ENCODE data around the gene MPC1. TPM values are rescaled to one million over a fixed set of nuclear protein-coding genes. Genes with fewer than 3 reads are reported as not detected.

Gene MPC1
- total and polyA plus RNA-seq, 3 experiments from 2014 or later: 36.3 to 62.1 (median 39.3) TPM

DNA sequence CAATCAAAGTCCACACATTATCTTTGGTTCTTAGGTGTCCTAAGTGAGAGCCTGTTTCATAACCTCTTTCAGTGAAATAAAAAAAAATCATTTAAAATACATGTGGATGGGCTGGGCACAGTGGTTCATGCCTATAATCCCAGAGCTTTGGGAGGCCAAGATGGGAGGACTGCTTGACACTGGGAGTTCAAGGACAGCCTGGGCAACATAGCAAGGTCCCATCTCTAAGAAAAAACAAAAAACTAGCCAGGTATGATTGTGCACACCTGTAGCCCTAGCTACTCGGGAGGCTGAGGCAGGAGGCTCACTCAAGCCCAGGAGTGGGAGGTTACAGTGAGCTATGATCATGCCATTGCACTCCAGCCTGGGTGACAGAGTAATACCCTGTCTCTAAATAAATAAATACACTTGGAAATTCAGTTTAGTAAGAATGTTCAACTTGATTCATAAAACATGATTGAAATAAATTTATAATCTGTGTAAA is 3.6 kb downstream of the MPC1 start:
- no peak overlapping the region for H3K4me3 Mint-ChIP-seq
- H3K4me1 ChIP-seq (ENCODE audit: insufficient read depth, low read length): peaks cover 6% of the 10 kb centered on the region
- H3K27ac ChIP-seq (ENCODE audit: low read depth, low read length): no peak overlapping the region
- no peaks in the 10 kb centered on the region for H3K27me3 ChIP-seq (ENCODE audit: insufficient read depth, low read length, poor library complexity, severe bottlenecking)
- POLR2A ChIA-PET: no interaction called here
- H3K9me3 Mint-ChIP-seq: no peaks in the 10 kb centered on the region
- peaks cover 0 to 3% of the 10 kb centered on the region in 2 donors for H3K27me3 Mint-ChIP-seq
- peaks cover 12 to 19% (median 16%) of the 10 kb centered on the region in 3 donors for H3K4me1 Mint-ChIP-seq
- CTCF ChIA-PET: interaction anchor here (1.1 to 4.0 kb wide), 5 partner anchors 20 to 103 kb away, joined by 3 to 24 read pairs (median 4); partner anchors contain the start of gene SFT2D1
- no peak for DNase-seq
- H3K36me3 Mint-ChIP-seq: peaks cover 0 to 12% (median 1%) of the 10 kb centered on the region in 3 donors
- no peaks in the 10 kb centered on the region for H3K9me3 ChIP-seq (ENCODE audit: low read length)
- no peak overlapping the region for H3K4me3 ChIP-seq (ENCODE audit: low read length)
- no peak overlapping the region for H3K27ac Mint-ChIP-seq
- H3K36me3 ChIP-seq (ENCODE audit: insufficient read depth, low read length): no peaks in the 10 kb centered on the region

DNA sequence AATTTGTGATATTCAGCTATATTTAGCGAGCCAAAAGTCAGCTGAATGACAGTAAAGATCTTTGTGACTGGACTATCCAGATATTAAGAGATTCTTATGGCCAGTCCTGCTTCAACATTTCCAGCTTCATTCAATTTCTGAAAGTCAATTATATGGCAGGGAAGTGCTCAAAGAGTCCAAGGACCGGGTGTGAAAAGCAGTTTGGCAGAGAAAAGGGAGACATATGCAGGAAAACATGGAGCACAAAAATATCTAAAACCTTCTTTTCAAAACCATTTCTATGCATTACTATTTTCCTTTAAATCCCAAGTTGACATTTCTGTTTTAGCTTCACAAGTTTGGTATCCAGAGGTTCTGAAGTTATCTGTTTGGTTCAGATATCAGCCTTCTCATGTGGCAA is 5.0 kb downstream of the MPC1 start:
- H3K36me3 Mint-ChIP-seq: peaks cover 0 to 9% (median 1%) of the 10 kb centered on the region in 3 donors
- Histone ChIP-seq H3K4me1 (ENCODE audit: insufficient read depth, low read length) (peaks cover 6% of the 10 kb centered on the region), H3K27me3 (ENCODE audit: insufficient read depth, low read length, poor library complexity, severe bottlenecking) (no peaks in the 10 kb centered on the region), H3K4me3 (ENCODE audit: low read length) (no peak overlapping the region), H3K36me3 (ENCODE audit: insufficient read depth, low read length) (no peaks in the 10 kb centered on the region), H3K9me3 (ENCODE audit: low read length) (no peaks in the 10 kb centered on the region), H3K27ac (ENCODE audit: low read depth, low read length) (no peak overlapping the region)
- peaks cover 0 to 3% of the 10 kb centered on the region in 2 donors for H3K27me3 Mint-ChIP-seq
- no peak overlapping the region for H3K4me3 Mint-ChIP-seq
- ChIA-PET CTCF (interaction anchor here (1.0 to 1.6 kb wide), 3 partner anchors 23 to 101 kb away, joined by 3 to 8 read pairs (median 4); no protein-coding TSS in a partner anchor), POLR2A (no interaction called here)
- no peak for DNase-seq
- no peaks in the 10 kb centered on the region for H3K9me3 Mint-ChIP-seq
- peak overlapping the region in 1 of 8 donors; percentile 10 for H3K27ac Mint-ChIP-seq
- H3K4me1 Mint-ChIP-seq: peaks cover 8 to 14% (median 11%) of the 10 kb centered on the region in 3 donors

DNA sequence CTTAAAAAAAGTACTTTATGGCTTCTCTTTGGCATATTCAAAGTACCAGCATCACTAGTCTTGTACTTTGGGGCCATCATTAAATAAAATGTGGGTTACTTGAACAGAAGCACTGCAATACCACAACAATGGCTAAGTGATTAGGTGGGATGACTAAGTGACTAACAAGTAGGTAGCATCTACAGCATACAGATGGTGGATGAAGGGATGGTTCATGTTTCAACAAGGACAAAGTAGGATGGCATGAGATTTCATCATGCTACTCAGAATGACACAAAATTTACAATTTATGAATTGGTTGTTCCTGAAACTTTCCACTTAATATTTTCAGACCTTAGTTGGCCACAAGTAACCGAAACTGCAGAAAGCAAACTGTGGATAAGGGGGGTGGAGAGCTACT is 7.7 kb downstream of the MPC1 start:
- Mint-ChIP-seq H3K9me3 (no peaks in the 10 kb centered on the region), H3K36me3 (peaks cover 0 to 2% (median 1%) of the 10 kb centered on the region in 3 donors), H3K27me3 (no peaks in the 10 kb centered on the region), H3K4me3 (no peak overlapping the region), H3K27ac (no peak overlapping the region), H3K4me1 (peaks cover 0 to 5% (median 0%) of the 10 kb centered on the region in 3 donors)
- CTCF ChIA-PET: no interaction called here
- no peak for DNase-seq
- Histone ChIP-seq H3K9me3 (ENCODE audit: low read length) (no peaks in the 10 kb centered on the region), H3K4me1 (ENCODE audit: insufficient read depth, low read length) (no peaks in the 10 kb centered on the region), H3K27me3 (ENCODE audit: insufficient read depth, low read length, poor library complexity, severe bottlenecking) (no peaks in the 10 kb centered on the region), H3K27ac (ENCODE audit: low read depth, low read length) (no peak overlapping the region), H3K4me3 (ENCODE audit: low read length) (no peak overlapping the region), H3K36me3 (ENCODE audit: insufficient read depth, low read length) (no peaks in the 10 kb centered on the region)
- POLR2A ChIA-PET: no interaction called here

DNA sequence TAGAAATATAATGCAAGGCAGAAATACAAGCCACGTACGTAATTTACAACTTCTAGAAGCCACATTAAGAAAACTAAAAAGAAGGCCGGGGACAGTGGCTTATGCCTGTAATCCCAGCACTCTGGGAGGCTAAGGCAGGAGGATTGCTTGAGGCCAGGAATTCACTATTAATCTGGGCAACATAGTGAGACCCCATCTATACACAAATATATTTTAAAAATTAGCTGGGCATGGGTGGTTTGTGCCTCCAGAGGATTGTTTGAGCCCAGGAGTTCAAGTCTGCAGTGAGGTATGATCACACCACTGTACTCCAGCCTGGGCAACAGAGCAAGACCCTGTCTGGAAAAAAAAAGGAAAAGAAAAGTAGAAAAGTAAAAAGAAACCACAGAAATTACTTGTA is 12.3 kb downstream of the MPC1 start:
- no peak overlapping the region for H3K4me3 Mint-ChIP-seq

DNA sequence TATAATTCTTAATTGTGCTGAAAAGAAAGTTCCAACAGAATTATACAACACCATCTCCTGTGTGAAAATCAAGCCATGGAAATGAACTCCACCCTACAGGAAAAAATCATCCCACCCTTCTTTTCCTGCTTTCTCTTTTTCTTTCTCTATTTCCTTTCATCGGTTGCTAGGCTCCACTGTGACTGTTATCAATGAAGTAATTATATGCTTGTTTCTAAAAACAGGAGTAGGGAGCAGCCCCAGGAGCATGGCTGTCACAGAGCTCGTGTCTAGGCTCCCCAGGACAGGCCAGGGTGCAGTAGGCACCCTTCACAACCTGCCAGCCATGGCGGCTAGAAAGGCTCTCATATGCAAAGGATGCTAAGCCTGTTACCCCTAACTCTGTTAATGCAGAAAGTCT is 13.0 kb downstream of the MPC1 start:
- H3K27ac ChIP-seq (ENCODE audit: low read depth, low read length): no peak overlapping the region
- Mint-ChIP-seq H3K4me1 (no peaks in the 10 kb centered on the region), H3K27me3 (no peaks in the 10 kb centered on the region), H3K36me3 (peaks cover 0 to 32% (median 16%) of the 10 kb centered on the region in 3 donors), H3K27ac (no peak overlapping the region), H3K9me3 (no peaks in the 10 kb centered on the region), H3K4me3 (no peak overlapping the region)
- H3K27me3 ChIP-seq (ENCODE audit: insufficient read depth, low read length, poor library complexity, severe bottlenecking): no peaks in the 10 kb centered on the region
- no peaks in the 10 kb centered on the region for H3K4me1 ChIP-seq (ENCODE audit: insufficient read depth, low read length)
- H3K9me3 ChIP-seq (ENCODE audit: low read length): no peaks in the 10 kb centered on the region
- no peak overlapping the region for H3K4me3 ChIP-seq (ENCODE audit: low read length)
- POLR2A ChIA-PET: no interaction called here
- CTCF ChIA-PET: interaction anchor here (1.0 kb wide), 1 partner anchor 31 kb away, joined by 3 read pairs; no protein-coding TSS in a partner anchor
- H3K36me3 ChIP-seq (ENCODE audit: insufficient read depth, low read length): peaks cover 1% of the 10 kb centered on the region
- DNase-seq: no peak

More for the DNA sequence above, 12.3 kb downstream of the MPC1 start:
- no peak overlapping the region for H3K4me3 ChIP-seq (ENCODE audit: low read length)
- no peaks in the 10 kb centered on the region for H3K9me3 ChIP-seq (ENCODE audit: low read length)
- no peak for DNase-seq
- H3K4me1 ChIP-seq (ENCODE audit: insufficient read depth, low read length): no peaks in the 10 kb centered on the region
- Mint-ChIP-seq H3K9me3 (no peaks in the 10 kb centered on the region), H3K27me3 (no peaks in the 10 kb centered on the region), H3K36me3 (peaks cover 0 to 26% (median 15%) of the 10 kb centered on the region in 3 donors), H3K27ac (no peak overlapping the region), H3K4me1 (no peaks in the 10 kb centered on the region)
- H3K36me3 ChIP-seq (ENCODE audit: insufficient read depth, low read length): no peaks in the 10 kb centered on the region
- ChIA-PET CTCF (no interaction called here), POLR2A (no interaction called here)
- H3K27ac ChIP-seq (ENCODE audit: low read depth, low read length): no peak overlapping the region
- H3K27me3 ChIP-seq (ENCODE audit: insufficient read depth, low read length, poor library complexity, severe bottlenecking): no peaks in the 10 kb centered on the region

DNA sequence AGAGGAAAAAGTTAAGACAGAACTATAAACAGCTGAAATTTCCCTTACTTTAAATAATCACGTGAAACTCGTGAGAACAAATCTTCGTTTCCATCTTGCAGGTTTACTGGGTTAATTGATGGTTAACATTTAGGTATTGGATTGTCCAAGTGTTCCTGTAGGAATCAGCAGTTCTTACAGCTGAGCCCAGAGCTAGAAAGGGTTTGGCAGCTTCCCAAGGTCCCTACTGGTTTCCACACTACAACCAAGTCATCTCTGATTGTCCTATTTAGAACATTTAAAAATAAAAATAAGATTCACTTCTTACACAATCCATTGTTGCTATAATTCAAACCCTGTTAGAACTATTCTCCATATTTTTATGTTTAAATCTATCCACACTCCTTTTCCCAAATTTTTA is 15.8 kb downstream of the MPC1 start:
- DNase-seq: no peak
- no peaks in the 10 kb centered on the region for H3K27me3 Mint-ChIP-seq
- ChIA-PET POLR2A (no interaction called here), CTCF (interaction anchor here (1.3 kb wide), 1 partner anchor 15 kb away, joined by 4 read pairs; no protein-coding TSS in a partner anchor)
- no peaks in the 10 kb centered on the region for H3K27me3 ChIP-seq (ENCODE audit: insufficient read depth, low read length, poor library complexity, severe bottlenecking)
- H3K4me1 ChIP-seq (ENCODE audit: insufficient read depth, low read length): no peaks in the 10 kb centered on the region
- no peak overlapping the region for H3K4me3 ChIP-seq (ENCODE audit: low read length)
- H3K9me3 Mint-ChIP-seq: no peaks in the 10 kb centered on the region
- H3K4me3 Mint-ChIP-seq: no peak overlapping the region
- H3K4me1 Mint-ChIP-seq: no peaks in the 10 kb centered on the region
- H3K36me3 Mint-ChIP-seq: peaks cover 7 to 54% (median 23%) of the 10 kb centered on the region in 3 donors
- H3K9me3 ChIP-seq (ENCODE audit: low read length): no peaks in the 10 kb centered on the region
- H3K36me3 ChIP-seq (ENCODE audit: insufficient read depth, low read length): peaks cover 7% of the 10 kb centered on the region
- no peak overlapping the region for H3K27ac Mint-ChIP-seq
- no peak overlapping the region for H3K27ac ChIP-seq (ENCODE audit: low read depth, low read length)

DNA sequence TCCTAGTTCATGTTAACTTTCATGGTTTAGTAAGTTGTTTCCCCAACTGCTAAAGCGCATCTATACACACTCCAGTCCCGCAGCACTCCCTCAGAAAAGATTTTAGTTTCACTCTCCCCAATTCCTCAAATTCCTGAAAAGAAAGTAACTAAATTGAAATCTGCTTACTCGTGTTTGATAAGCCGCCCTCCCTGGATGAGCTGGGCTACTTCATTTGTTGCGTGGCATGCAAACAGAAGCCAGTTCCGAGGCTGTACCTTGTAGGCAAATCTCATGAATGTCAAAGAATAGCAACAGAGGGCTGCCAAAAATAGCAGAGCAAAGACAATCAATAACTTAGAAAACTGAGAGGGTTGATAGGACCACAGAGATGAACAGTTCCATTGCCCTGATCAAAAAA is 16.9 kb downstream of the MPC1 start:
- no peak overlapping the region for H3K4me3 Mint-ChIP-seq
- H3K27me3 Mint-ChIP-seq: no peaks in the 10 kb centered on the region
- Histone ChIP-seq H3K9me3 (ENCODE audit: low read length) (no peaks in the 10 kb centered on the region), H3K4me3 (ENCODE audit: low read length) (no peak overlapping the region), H3K36me3 (ENCODE audit: insufficient read depth, low read length) (peaks cover 7% of the 10 kb centered on the region), H3K4me1 (ENCODE audit: insufficient read depth, low read length) (no peaks in the 10 kb centered on the region), H3K27ac (ENCODE audit: low read depth, low read length) (no peak overlapping the region), H3K27me3 (ENCODE audit: insufficient read depth, low read length, poor library complexity, severe bottlenecking) (no peaks in the 10 kb centered on the region)
- no peak overlapping the region for H3K27ac Mint-ChIP-seq
- H3K4me1 Mint-ChIP-seq: no peaks in the 10 kb centered on the region
- CTCF ChIA-PET: no interaction called here
- peaks cover 7 to 56% (median 26%) of the 10 kb centered on the region in 3 donors for H3K36me3 Mint-ChIP-seq
- H3K9me3 Mint-ChIP-seq: no peaks in the 10 kb centered on the region
- POLR2A ChIA-PET: no interaction called here
- no peak for DNase-seq

DNA sequence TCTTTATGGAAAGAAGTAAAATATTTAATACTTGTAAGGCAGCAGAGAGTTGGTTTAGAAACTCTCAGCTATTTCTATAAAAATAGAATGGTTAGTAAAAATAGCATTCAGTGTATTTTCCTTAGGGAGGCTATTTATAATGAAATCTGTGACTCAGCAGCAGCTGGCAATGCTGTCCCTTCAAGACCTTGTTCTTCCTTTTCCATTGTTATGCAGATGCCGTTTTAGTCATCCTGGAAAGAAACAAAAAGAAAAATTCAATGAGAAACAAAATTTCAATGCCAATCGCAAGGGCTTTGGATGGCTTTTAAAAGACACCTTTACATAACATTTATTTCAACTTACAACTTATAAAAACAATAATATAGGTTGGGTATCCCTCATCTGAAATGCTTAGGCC is 17.5 kb downstream of the MPC1 start:
- Histone ChIP-seq H3K4me3 (ENCODE audit: low read length) (no peak overlapping the region), H3K36me3 (ENCODE audit: insufficient read depth, low read length) (peaks cover 7% of the 10 kb centered on the region), H3K9me3 (ENCODE audit: low read length) (no peaks in the 10 kb centered on the region), H3K27me3 (ENCODE audit: insufficient read depth, low read length, poor library complexity, severe bottlenecking) (no peaks in the 10 kb centered on the region), H3K4me1 (ENCODE audit: insufficient read depth, low read length) (no peaks in the 10 kb centered on the region), H3K27ac (ENCODE audit: low read depth, low read length) (no peak overlapping the region)
- no peaks in the 10 kb centered on the region for H3K27me3 Mint-ChIP-seq
- no peak for DNase-seq
- peaks cover 7 to 56% (median 26%) of the 10 kb centered on the region in 3 donors for H3K36me3 Mint-ChIP-seq
- no peaks in the 10 kb centered on the region for H3K9me3 Mint-ChIP-seq
- H3K4me1 Mint-ChIP-seq: no peaks in the 10 kb centered on the region
- H3K4me3 Mint-ChIP-seq: no peak overlapping the region
- H3K27ac Mint-ChIP-seq: no peak overlapping the region
- ChIA-PET POLR2A (no interaction called here), CTCF (interaction anchor here (1.2 kb wide), 1 partner anchor 51 kb away, joined by 4 read pairs; no protein-coding TSS in a partner anchor)
